Astrocyte (in vitro differentiated cells and primary cell): ENCODE results near the gene SCGB1C1.

Experiments used
- CTCF ChIP-seq: IDR thresholded peaks from 2 replicates; pipeline ENCODE4 v1.5.1; 2011; ENCODE audit warnings: low read depth, mild to moderate bottlenecking, inconsistent platforms, low read length, moderate library complexity; ENCODE audit not compliant: insufficient read depth
- EZH2 ChIP-seq: IDR thresholded peaks from 2 replicates; pipeline ENCODE4 v1.6.1; 2012; ENCODE audit warnings: mild to moderate bottlenecking, low read length, inconsistent platforms; ENCODE audit not compliant: insufficient read depth

GRCh38 chr11:198236-198806 lies 5.4 kb downstream of the SCGB1C1 start:
- TF ChIP-seq CTCF (no peak), EZH2 (no peak)
